ENCODE measurements around the gene CAPN13.

- TF ChIP-seq CTCF (IDR thresholded peaks at IDR 0.05; ENCODE audit: borderline replicate concordance, extremely low read depth, low read length, poor library complexity, severe bottlenecking) (no peak), EZH2 (IDR thresholded peaks at IDR 0.05; ENCODE audit: borderline replicate concordance, low read depth, low read length, severe bottlenecking) (no peak)
These were observed 19.7 kb upstream of the CAPN13 start for GRCh38 chr2:30826916-30827315.
